DMS114 treated with DMSO at 0.1 percent for 48 hours (cell line): ENCODE data around the gene STXBP1.
"Not testable (repeated sequence)": the region's sequence is repeated elsewhere in the genome, so short reads cannot be mapped to it uniquely, and the experiment has no call there.

ENCODE experiments used
- DNase-seq: peaks from one replicate; lab custom pipeline; 2025; ENCODE audit not compliant: unreplicated experiment; lab: John Stamatoyannopoulos, UW

Gene STXBP1

GRCh38 chr9:127613583-127613954, 1.5 kb downstream of the STXBP1 start:
- no peak for DNase-seq

GRCh38 chr9:127614961-127615360, 2.9 kb downstream of the STXBP1 start:
- no peak for DNase-seq

GRCh38 chr9:127621339-127621970, 9.4 kb downstream of the STXBP1 start:
- not testable (repeated sequence) for DNase-seq

- no peak for DNase-seq
These were observed 14.8 kb downstream of the STXBP1 start for GRCh38 chr9:127626752-127627493.

- DNase-seq = no peak
These were observed 15.4 kb downstream of the STXBP1 start for GRCh38 chr9:127627494-127627855.

DNA sequence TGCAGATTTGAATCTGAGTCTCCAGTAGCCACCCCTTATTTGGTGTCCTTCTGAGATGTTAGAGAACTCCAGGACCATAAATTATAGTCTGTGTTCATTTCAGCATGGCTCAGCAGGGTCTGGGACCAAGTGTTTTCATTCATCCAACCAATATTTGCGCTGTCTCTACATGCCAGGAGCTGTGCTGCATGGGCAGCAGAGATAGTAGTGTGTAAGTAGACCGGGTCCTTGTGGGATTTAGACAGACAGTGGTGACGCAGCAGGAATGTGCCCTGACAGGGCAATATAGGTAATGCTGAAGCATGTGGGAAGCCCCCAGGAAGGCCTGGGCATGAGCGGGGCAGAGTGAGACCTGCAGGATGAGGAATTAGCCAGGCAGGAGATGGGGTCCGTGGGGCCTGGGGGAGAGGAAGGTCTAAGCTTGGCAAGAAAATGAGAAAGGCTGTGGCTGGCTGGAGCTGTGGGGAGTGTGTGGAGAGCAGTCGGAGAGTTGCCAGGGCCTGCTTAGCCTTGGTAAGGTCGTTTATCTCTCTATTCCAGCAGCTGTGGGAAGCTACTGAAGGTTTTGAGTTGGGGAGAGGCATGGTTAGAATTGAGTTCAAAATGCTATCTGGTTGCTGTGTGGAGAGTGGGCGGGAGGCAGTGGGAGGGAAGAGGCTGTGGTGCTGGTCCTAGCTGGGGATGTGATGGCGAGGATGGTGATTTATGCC, 16.8 kb downstream of the STXBP1 start:
- DNase-seq = no peak

- no peak for DNase-seq
These were observed 17.5 kb downstream of the STXBP1 start for GRCh38 chr9:127629468-127630081.

DNA sequence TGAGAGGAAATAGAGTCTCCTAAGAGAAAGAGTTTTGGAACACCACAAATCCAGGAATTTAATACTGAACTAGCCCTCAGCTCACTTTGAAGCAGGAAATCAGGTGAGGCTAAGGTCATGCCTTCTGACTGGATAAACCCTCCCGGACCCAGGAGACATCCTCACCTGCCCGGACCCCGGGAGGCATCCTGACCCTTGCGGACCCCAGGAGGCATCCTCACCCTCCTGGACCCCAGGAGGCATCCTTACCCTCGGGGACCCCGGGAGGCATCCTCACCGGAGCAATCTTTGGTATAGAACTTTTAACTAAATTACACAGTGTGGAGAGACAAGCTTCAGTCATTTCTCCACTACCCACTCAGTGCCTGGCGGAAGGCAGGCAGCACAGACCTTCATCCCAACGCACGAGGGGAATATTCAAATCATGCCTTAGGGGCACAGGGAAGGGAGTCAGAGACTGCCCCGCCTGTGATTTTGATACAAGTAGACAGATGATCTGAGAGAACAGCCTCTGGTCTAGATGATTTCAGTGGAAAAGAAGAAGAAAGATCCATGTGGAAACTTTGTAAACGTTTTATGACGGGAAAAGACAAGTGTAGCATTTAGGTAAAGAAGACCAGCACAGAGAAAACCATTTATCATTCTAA, 21.3 kb downstream of the STXBP1 start:
- DNase-seq = no peak

GRCh38 chr9:127634021-127634420, 21.9 kb downstream of the STXBP1 start:
- no peak for DNase-seq

- DNase-seq = no peak
These were observed 22.6 kb downstream of the STXBP1 start for GRCh38 chr9:127634698-127635097.

GRCh38 chr9:127635201-127635735, 23.2 kb downstream of the STXBP1 start:
- no peak for DNase-seq

DNA sequence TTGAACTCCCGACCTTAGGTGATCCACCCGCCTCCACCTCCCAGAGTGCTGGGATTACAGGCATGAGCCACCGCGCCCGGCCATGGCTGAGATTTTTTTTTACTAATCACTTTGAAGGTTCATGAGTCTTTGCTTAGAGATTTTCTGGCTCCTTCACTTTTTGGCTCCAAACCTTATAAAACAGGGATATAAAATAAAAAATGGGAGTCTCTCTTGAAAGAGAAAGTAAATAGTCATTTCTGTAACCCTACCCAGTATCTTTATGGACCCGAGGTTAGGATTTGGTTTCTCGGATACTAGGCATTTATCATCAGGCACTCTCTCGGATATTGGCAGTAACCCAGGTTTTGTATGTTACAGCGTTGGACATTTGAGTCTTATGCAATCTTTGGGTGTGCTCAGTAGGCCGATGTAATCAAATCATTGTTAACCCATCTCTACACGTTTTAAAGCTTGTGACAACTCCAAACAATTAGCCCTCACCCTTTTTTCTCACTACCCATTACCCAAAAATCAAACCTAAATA, 25.3 kb downstream of the STXBP1 start:
- DNase-seq = no peak

- DNase-seq = no peak
These were observed 28.9 kb downstream of the STXBP1 start for GRCh38 chr9:127640908-127641545.

DNA sequence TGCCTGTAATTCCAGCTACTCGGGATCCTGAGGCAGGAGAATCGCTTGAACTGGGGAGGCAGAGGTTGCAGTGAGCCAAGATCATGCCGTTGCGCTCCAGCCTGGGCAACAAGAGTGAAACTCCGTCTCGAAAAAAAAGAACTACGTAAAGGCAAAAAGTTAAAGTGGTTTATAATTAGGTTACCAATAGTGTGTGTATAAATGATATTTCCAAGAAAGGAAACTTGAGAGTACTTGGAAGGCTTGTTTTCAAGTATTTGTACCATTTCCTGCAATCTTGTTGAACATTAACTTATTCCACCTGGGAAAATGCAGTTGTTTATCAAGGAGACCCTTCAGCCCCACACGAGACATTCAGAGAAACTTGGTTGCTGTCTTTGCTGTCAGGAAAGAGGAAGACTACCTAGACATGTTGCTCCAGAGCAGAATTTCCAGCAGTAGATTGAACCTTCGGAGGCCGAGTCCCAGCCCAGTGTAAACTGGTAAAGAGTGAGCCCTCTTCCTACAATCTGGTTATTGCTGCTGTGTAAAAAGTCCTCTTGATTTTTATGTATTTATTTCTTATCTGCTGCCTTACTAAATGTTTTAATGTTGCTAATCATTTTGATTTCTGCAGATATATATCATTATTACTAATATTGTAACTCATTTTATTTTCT, 30.1 kb downstream of the STXBP1 start:
- DNase-seq = no peak

DNA sequence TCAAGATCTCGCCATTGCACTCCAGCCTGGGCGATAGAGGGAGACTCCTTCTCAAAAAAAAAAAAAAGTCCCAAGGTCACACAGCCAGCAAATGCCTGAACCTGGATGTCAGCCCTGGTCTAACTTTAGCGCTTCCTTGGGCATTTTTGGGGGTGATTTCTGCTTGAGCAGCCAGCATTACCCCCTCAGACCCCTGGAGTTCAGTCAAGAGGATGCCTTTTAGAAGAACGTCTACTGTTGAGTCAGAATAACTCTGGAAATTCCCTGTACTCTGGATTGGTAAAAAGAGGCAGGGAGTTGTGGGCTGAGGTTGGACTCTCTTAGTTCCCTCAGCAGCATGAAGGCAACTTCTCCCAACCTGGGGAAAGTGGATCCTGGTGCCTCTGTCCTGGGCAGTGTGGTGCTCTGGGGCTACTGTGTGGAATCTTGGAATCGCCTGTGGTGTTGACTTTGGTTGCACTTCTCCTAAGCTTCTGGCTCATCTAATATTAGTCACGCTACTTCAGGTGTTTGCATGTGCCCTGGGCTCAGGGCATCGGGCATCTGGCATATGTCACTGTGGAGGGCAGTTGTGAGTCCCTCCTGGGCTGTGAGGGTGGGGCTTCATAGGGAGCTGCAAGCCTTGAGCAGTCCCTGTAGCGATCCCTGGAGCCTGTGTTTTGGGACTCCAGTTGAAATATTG, 32.2 kb downstream of the STXBP1 start:
- no peak for DNase-seq

DNA sequence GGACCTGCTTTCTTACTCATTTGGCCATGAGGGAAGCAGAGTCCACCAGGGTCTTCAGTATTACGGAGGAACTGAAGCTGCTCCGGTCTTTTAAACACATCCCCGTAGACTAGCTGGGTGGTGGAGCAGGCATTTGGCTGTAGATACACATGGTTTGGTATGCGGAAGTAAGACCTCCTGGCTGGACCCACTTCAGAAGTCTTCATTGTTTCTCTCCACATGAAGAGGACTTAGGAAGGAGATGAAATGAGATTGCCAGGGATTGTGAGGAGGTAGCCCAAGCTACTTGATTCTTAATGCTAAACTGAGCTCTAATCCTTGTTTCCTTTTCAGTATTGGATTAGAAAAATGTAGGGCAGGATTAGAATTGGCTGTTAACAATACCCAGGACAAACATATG, 32.9 kb downstream of the STXBP1 start:
- DNase-seq = no peak

GRCh38 chr9:127647451-127647850, 35.4 kb downstream of the STXBP1 start:
- DNase-seq = no peak

DNA sequence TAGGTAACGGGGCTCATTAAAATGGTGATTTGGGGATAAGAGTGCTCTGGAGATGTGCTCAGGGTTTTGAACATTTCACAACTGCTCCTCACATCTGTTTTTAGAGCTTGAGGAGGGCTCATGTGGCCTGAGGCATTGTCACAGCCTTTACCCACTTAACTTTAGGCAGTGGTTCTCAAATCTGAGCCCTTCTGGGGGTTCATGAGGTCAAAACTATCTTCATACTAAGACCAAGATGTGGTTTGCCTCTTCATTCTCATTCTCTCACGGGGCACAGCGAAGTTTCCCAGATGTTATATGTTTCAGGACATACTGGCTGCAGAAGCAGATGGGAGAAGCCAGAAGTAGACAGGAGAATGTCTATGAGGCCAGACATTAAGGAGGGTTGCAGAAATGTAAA, 38.4 kb downstream of the STXBP1 start:
- DNase-seq = no peak
